Panc1 (cell line): ENCODE measurements around the gene DDX28.
"Not testable (repeated sequence)": the region's sequence is repeated elsewhere in the genome, so short reads cannot be mapped to it uniquely, and the experiment has no call there.

Experiments
- CTCF ChIP-seq: fragments of 450-650 bp; IDR thresholded peaks from 2 replicates; pipeline ENCODE4 v1.5.1; 2017; ENCODE audit warnings: mild to moderate bottlenecking
- REST ChIP-seq, 2 experiments: IDR thresholded peaks; 2 replicates each; pipeline ENCODE4 v1.6.1; 2011 to 2012; ENCODE audit warnings: low read depth in 2 of 2, control low read depth in 1 of 2, low read length in 1 of 2, mild to moderate bottlenecking in 1 of 2, moderate library complexity in 1 of 2; ENCODE audit not compliant: insufficient read depth in 1 of 2
- TCF7L2 ChIP-seq: IDR thresholded peaks from 2 replicates; pipeline ENCODE4 v1.6.1; 2011; ENCODE audit warnings: mild to moderate bottlenecking, low read depth, low read length, inconsistent platforms

GRCh38 chr16:67998779-67999688 is 24.0 kb downstream of the DDX28 start, which contains the start of gene DPEP2:
- TF ChIP-seq CTCF; REST (IDR thresholded peaks at IDR 0.05; ENCODE audit: insufficient read depth in 1 of 2, low read depth in 2 of 2, low read length in 1 of 2); TCF7L2: not testable (repeated sequence)
